ENCODE results near the gene STARD3.

DNA sequence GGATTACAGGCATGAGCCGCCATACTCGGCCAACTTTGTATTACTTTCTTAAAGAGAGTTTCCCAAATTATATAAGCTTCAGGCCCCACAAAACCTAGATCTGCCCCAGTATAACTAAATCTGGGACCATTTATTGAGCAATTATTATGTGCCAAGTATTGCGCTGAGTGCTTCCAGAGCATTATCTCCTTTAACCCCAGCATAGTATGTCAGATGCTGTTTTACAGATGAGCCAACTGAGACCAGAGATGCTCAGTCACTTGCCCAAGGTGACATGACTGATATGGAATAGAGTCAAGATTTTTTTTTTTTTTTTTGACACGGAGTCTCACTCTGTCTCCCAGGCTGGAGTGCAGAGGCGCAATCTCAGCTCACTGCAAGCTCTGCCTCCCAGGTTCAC, 61.0 kb downstream of the STARD3 start:
- TF ChIP-seq CTCF (IDR thresholded peaks at IDR 0.05), result no peak
- TF ChIP-seq POLR2A (IDR thresholded peaks at IDR 0.05), result no peak
